ENCODE measurements around the gene CELA3A.
"Not testable (repeated sequence)": the region's sequence is repeated elsewhere in the genome, so short reads cannot be mapped to it uniquely, and the experiment has no call there.

CELA3A gene

DNA sequence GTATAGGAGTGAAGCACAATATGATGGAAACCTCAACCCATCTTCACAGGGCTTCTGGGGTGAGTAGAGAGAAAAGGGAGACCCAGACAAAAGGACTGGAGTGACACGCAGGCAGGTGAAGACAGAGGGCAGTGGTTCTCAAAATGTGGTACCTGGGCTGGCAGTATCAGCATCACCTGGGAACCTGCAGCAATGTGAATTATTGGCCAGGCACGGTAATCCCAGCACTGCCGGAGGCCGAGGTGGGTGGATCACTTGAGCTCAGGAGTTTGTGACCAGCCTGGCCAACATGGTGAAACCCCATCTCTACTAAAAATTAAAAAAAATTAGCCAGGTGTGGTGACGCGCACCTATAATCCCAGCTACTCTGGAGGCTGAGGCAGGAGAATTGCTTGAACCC is 19.3 kb upstream of the CELA3A start:
- DNase-seq = not testable (repeated sequence)

GRCh38 chr1:21983539-21983938 is 17.9 kb upstream of the CELA3A start:
- not testable (repeated sequence) for DNase-seq

DNA sequence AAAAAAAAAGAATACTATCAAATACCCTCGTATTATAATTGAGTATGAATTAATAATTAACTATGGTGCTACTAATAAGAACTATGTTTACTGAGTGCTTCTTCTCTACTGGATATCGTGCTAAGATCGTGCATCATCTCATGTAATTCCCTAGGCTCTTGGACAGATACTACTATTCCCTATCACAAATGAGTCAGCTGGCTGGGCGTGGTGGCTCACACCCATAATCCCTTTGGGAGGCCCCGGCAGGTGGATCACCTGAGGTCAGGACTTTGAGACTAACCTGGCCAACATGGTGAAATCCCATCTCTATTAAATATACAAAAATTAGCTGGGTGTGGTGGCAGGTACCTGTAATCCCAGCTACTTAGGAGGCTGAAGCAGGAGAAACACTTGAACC is 15.6 kb upstream of the CELA3A start:
- DNase-seq = not testable (repeated sequence)

- DNase-seq = not testable (repeated sequence)
These were observed 15.1 kb upstream of the CELA3A start for GRCh38 chr1:21986386-21986785.

GRCh38 chr1:21989672-21990393 is 11.6 kb upstream of the CELA3A start:
- not testable (repeated sequence) for DNase-seq

GRCh38 chr1:21992186-21992585 is 9.3 kb upstream of the CELA3A start:
- DNase-seq = not testable (repeated sequence)

DNA sequence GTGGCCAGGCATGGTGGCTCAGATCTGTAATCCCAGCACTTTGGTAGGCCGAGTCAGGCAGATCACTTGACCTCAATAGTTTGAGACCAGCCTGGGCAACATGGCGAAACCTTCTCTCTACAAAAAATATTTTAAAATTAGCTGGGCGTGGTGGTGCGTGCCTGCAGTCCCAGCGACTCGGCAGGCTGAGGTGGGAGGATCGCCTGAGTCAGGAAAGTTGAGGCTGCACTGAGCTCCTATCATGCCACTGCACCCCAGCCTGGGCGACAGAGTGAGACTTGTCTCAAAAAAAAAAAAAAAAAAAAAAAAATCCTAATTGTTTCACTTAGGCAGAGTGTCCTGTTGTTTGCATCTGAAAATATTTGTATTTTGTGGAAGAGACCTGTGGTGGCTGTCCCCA is 6.7 kb upstream of the CELA3A start:
- DNase-seq = not testable (repeated sequence)

- not testable (repeated sequence) for DNase-seq
These were observed 4.8 kb upstream of the CELA3A start for GRCh38 chr1:21996663-21996970.

DNA sequence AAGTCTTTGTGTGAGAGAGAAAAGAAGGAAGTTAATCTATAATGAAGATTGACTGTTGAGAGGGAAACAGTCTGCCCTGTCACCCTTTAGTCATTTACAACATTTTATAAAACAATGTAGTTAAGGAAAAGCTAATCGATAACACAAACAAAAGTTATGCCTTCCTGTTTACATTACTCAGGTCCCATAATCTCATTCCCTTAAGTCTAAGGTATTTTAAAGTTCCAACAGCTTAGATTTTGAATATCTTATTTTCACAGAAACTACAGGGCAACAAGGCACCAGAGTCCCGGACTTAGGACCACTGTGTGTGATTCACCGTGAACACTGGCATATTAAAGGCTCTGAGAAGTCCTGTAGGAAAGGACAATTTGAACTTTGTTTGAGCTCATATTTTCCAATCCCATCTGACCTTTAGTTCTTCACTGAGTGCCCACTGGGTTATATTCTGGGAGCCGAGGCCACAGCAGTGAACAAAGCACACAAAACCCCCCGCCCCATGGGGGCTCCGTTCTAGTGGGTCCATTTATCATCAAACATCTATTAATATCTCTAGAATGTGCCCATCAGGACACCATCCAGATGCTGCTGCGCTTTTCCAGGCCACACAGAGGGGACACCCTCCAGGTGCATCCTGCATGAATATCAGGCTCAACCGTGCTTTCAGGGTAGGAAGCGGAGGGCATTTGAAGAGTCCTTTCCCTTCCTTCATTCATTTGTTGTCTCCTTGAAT is 3.4 kb upstream of the CELA3A start:
- not testable (repeated sequence) for DNase-seq

DNA sequence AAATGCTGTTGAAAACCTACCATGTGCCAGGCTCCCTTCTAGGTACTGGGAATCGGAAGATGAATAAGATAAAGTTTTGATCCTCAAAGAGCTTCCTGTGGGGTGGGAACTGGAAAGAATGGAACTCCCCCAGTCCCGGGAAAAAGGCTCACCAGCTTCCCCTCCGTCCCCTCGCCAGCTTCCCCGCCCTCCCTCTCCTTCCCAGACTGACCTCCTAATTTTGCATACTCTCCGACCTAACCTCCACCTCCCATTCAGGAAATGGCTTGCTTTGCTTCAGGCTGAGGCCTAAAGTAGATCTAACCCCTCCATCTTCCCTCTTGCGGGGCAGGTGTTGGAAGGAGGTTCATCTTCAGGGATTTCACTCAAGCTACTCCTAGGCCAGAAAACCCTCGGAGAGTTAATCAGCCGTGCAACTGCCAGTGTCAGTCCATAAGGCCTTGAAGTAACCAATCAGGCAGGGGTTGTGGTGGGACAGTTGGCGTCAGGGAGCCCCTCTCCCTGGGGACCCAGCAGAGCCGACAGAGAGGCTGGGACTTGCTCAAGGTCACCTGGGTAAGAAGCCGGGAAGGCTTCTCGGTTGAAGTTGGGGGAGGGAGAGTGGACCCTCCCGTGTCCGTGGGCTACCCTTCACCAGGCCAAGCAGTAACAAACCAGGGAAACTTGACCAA is 2.7 kb upstream of the CELA3A start:
- not testable (repeated sequence) for DNase-seq

- DNase-seq = not testable (repeated sequence)
These were observed 1.8 kb upstream of the CELA3A start for GRCh38 chr1:21999645-22000044.

- DNase-seq = not testable (repeated sequence)
These were observed 1.0 kb downstream of the CELA3A start for GRCh38 chr1:22002461-22002860.

DNA sequence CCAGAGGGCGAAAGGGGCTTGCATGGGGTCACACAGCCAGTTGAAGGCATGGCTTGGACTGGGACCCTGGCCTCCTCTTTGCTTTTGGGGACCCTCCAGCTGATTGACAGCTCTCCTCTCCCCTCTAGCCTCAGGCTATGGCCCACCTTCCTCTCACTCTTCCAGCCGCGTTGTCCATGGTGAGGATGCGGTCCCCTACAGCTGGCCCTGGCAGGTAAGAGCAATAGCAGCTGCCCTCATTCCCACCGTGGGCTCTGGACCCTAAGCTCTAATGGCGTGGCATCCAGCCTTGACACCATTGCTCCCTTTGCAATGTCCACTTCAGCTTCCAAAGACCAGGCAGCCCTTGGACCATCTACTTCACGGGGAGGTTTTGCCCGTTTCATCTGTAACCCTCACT is 1.4 kb downstream of the CELA3A start:
- not testable (repeated sequence) for DNase-seq

DNA sequence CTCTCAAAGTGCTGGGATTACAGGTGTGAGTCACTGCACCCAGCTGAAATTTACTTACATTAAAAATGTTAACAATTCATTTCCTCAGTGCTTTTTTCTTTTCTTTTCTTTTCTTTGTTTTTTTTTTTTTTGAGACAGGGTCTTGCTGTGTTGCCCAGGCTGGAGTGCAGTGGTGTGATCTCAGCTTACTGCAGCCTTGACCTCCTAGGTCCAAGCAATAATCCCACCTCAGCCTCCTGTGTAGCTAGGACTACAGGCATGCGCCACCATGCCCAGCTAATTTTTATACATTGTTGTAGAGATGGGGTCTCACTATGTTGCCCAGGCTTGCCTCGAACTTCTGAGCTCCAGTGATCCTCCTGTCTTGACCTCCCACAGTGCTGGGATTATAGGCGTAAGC is 2.5 kb downstream of the CELA3A start:
- DNase-seq = not testable (repeated sequence)

- DNase-seq = not testable (repeated sequence)
These were observed 4.0 kb downstream of the CELA3A start for GRCh38 chr1:22005261-22006149.

DNA sequence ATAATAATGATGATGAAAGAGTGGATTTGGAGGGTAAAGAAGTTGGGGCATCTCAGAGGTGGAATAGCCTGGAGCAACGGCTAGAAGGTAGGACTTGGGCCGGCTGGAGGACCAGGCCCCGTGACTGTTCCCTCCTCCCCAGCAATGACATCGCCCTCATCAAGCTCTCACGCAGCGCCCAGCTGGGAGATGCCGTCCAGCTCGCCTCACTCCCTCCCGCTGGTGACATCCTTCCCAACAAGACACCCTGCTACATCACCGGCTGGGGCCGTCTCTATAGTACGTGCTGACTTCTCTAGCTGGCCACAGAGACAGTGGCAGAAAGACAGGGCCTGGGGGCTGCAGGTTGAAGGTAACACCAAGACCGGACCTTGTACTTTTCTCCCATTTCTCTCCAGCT is 5.3 kb downstream of the CELA3A start:
- DNase-seq = not testable (repeated sequence)

DNA sequence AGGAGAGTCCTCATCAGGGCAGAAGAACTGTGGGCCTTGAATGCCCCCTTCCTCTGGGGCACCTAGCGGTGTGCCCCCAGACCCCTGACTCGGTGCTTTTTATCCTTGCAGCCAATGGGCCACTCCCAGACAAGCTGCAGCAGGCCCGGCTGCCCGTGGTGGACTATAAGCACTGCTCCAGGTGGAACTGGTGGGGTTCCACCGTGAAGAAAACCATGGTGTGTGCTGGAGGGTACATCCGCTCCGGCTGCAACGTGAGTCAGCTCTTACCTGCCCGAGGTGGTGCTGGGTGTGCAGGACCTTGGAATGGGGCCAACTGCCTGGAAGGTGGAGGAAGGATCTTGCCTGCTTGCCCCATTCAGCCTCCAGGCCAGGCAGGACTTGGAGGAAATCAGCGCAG is 5.8 kb downstream of the CELA3A start:
- not testable (repeated sequence) for DNase-seq

DNA sequence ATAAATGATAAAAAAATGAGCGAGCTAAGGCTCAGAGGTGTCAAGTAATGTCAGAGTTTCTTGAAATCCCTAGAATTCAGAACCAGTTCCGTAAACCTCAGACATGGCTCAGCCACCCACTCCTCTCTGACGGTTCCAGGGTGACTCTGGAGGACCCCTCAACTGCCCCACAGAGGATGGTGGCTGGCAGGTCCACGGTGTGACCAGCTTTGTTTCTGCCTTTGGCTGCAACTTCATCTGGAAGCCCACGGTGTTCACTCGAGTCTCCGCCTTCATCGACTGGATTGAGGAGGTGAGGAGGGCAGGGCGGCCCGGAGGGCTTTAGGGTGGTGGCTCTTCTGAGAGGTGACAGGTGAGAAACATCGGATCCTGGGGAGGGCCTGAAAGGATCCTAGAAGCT is 8.1 kb downstream of the CELA3A start:
- DNase-seq = not testable (repeated sequence)

DNA sequence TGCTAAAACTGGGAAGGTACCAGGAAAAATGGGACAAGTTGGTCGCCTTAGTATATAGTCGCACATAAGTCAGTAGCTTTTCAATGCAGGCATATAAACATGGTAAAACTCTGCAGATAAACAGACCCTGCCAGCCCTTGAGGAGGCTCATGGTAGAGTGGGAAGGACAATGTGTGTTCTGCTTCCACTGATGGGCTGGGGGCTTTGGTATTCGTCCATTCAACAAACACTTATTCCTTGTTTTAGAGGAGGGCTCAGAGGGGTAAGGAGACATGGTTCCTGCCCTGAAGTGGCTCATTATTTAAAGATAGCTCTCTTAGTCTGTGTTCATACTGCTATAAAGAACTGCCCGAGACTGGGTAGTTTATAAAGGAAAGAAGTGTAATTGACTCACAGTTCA is 11.3 kb downstream of the CELA3A start:
- DNase-seq = not testable (repeated sequence)

- not testable (repeated sequence) for DNase-seq
These were observed 13.2 kb downstream of the CELA3A start for GRCh38 chr1:22014575-22015206.

DNA sequence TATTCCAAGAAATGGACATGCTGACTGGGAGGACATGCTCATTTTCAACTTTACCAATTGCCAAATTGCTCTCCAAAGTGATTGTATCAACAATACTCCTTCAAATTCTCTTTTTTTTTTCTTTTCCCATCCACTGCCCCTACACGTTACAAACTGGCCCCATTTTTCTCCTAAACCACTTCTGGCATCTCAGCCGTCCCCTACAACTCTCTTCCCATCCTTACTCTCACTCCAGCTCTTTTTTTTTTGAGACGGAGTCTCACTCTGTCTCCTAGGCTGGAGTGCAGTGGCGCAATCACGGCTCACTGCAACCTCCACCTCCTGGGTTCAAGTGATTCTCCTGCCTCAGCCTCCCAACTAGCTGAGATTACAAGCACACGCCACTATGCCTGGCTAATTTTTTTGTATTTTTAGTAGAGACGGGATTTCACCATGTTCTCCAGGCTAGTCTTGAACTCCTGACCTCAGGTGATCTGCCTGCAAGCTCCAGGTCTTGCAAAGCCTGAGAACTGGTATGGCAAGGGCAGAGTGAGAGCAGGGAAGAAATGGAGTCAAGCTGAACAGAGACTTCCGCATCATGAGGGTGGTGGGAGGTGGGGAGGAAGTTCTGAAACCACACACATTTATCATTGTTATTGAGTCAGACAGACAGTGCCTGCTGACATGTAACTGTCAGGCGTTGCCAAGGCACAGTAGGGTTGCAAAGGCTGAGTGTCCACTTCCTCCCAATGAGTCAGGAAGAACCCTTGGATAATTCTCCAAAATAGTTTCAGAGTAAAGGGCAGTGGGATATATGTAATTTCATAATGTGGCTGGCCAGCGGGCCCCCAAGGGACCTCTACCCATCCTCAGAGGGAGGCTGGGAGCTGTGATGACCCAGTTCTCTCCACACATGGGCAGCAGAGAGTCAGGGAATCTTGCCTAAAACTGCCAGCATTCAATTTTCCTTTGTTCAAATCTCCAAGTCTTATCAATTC is 17.4 kb downstream of the CELA3A start:
- DNase-seq = peak; percentile 55

Data from activated T-cell treated with anti-CD3 and anti-CD28 coated beads, Interleukin-2, amount 50 U/mL, for 1 hour (primary cell).